Endothelial cell of umbilical vein (primary cell): Measurements from ENCODE around the gene MAST4.

Source experiments
- CTCF ChIP-seq, 2 donors: IDR thresholded peaks; 1 replicate in 1 of 2; 2 replicates in 1 of 2; pipeline ENCODE4 v1.5.1; 2011; ENCODE audit warnings: low read length in 2 of 2, mild to moderate bottlenecking in 2 of 2, moderate library complexity in 2 of 2, control low read depth in 1 of 2, inconsistent platforms in 1 of 2, low read depth in 1 of 2; ENCODE audit not compliant: insufficient read depth in 1 of 2; ENCODE audit errors: extremely low read depth in 1 of 2
- EZH2 ChIP-seq: IDR thresholded peaks from 2 replicates; pipeline ENCODE4 v1.6.1; 2012; ENCODE audit warnings: borderline replicate concordance, low read depth, mild to moderate bottlenecking, moderate library complexity, low read length, inconsistent platforms; ENCODE audit not compliant: severe bottlenecking
- FOS ChIP-seq: IDR thresholded peaks from 2 replicates; pipeline ENCODE4 v1.6.1; 2011; ENCODE audit warnings: mild to moderate bottlenecking, low read length, moderate library complexity, borderline replicate concordance; ENCODE audit not compliant: insufficient read depth
- GATA2 ChIP-seq: IDR thresholded peaks from 2 replicates; pipeline ENCODE4 v1.7.0; 2011; ENCODE audit warnings: low read depth, mild to moderate bottlenecking, moderate library complexity, mixed read lengths, low read length; ENCODE audit not compliant: insufficient read length, insufficient read depth
- JUN ChIP-seq: IDR thresholded peaks from 2 replicates; pipeline ENCODE4 v1.6.1; 2011; ENCODE audit warnings: borderline replicate concordance, low read depth; ENCODE audit not compliant: insufficient read length, insufficient read depth
- MAX ChIP-seq: IDR thresholded peaks from 2 replicates; pipeline ENCODE4 v1.6.1; 2011; ENCODE audit not compliant: insufficient read depth, insufficient read length
- POLR2A ChIP-seq: IDR thresholded peaks from 2 replicates; pipeline ENCODE4 v1.6.1; 2012; ENCODE audit warnings: low read depth, mild to moderate bottlenecking, control low read depth, low read length
- POLR2AphosphoS5 ChIP-seq: IDR thresholded peaks from 2 replicates; pipeline ENCODE4 v1.6.1; 2012; ENCODE audit warnings: low read depth, mild to moderate bottlenecking, control low read depth, low read length, moderate library complexity; ENCODE audit not compliant: insufficient read depth

GRCh38 chr5:67179697-67180361 is 583.6 kb downstream of the MAST4 start:
- no peak for TF ChIP-seq MAX
- no peak for TF ChIP-seq POLR2AphosphoS5
- TF ChIP-seq EZH2: no peak
- TF ChIP-seq JUN: no peak
- no peak for TF ChIP-seq CTCF (IDR thresholded peaks at IDR 0.05; ENCODE audit: extremely low read depth in 1 of 2, insufficient read depth in 1 of 2, low read depth in 1 of 2, low read length in 2 of 2)
- TF ChIP-seq POLR2A: no peak
- no peak for TF ChIP-seq FOS
- no peak for TF ChIP-seq GATA2
